PC-3 (cell line): ENCODE results near the gene VSIG1. TPM values are rescaled to one million over a fixed set of nuclear protein-coding genes. Genes with fewer than 3 reads are reported as not detected.

Experiments
- ATAC-seq: fragments of 200-7000 bp; cut with Tn5 transposase; 2 replicates; pipeline ENCODE4 v1.9.1; 2020; ENCODE audit warnings: mild to moderate bottlenecking, moderate library complexity
- BruUV-seq: library from RNA; stranded (reverse); fragments of 400-500 nt; replicated peaks from 2 replicates; lab custom pipeline; 2021; lab: Mats Ljungman, UMichigan
- CTCF ChIA-PET: fragments of 300-600 bp; sonication (Branson Sonifier 250); formaldehyde crosslinking; loops from one replicate; lab custom pipeline; 2022; ENCODE audit warnings: antibody characterized with exemption; lab: Charles Lee
- POLR2A ChIA-PET: fragments of 300-600 bp; sonication (Branson Sonifier 250); formaldehyde crosslinking; loops from one replicate; lab custom pipeline; 2022; ENCODE audit warnings: antibody characterized with exemption; ENCODE audit not compliant: unreplicated experiment; lab: Charles Lee
- DNase-seq: peaks from one replicate; pipeline ENCODE4 v3.0.0-alpha.2; 2015
- H2AFZ ChIP-seq: fragments of 300-600 bp; sonication (generic); 2 replicates; pipeline ENCODE4 v1.6.0; 2016; ENCODE audit warnings: antibody characterized with exemption, low read length
- H3F3A ChIP-seq: fragments of 300-600 bp; sonication (generic); one replicate; pipeline ENCODE4 v1.6.0; 2017; ENCODE audit warnings: antibody characterized with exemption, low read length, control low read depth, mild to moderate bottlenecking; ENCODE audit not compliant: unreplicated experiment
- H3K27ac ChIP-seq: fragments of 300-600 bp; sonication (generic); 2 replicates; pipeline ENCODE4 v1.5.1; 2016; ENCODE audit warnings: mild to moderate bottlenecking, low read length
- H3K27me3 ChIP-seq: fragments of 300-600 bp; sonication (generic); 2 replicates; pipeline ENCODE4 v1.6.1; 2016; ENCODE audit warnings: low read length, mixed read lengths
- H3K36me3 ChIP-seq: fragments of 300-600 bp; sonication (generic); 2 replicates; pipeline ENCODE4 v1.6.1; 2016; ENCODE audit warnings: low read depth, mixed run types, low read length, mixed read lengths
- H3K4me1 ChIP-seq: fragments of 300-600 bp; sonication (generic); 2 replicates; pipeline ENCODE4 v1.5.1; 2016; ENCODE audit warnings: low read length; ENCODE audit not compliant: insufficient read depth
- H3K4me2 ChIP-seq: fragments of 300-600 bp; sonication (generic); 2 replicates; pipeline ENCODE4 v1.6.0; 2016; ENCODE audit warnings: low read length
- H3K4me3 ChIP-seq: fragments of 300-600 bp; sonication (generic); 2 replicates; pipeline ENCODE4 v1.5.1; 2016; ENCODE audit warnings: mild to moderate bottlenecking, low read length, mixed read lengths
- H3K79me2 ChIP-seq: fragments of 300-600 bp; sonication (generic); 2 replicates; pipeline ENCODE4 v1.6.1; 2017; ENCODE audit warnings: low read length, mixed read lengths
- H3K9ac ChIP-seq: fragments of 300-600 bp; sonication (generic); 2 replicates; pipeline ENCODE4 v1.6.0; 2016; ENCODE audit warnings: mild to moderate bottlenecking, low read length
- H3K9me2 ChIP-seq: fragments of 300-600 bp; sonication (generic); replicated peaks from 2 replicates; pipeline ENCODE4 v1.6.1; 2016; ENCODE audit warnings: mixed run types, low read length, mixed read lengths
- H3K9me3 ChIP-seq: fragments of 300-600 bp; sonication (generic); 2 replicates; pipeline ENCODE4 v1.6.1; 2016; ENCODE audit warnings: low read length, mixed read lengths
- H4K20me1 ChIP-seq: fragments of 300-600 bp; sonication (generic); 2 replicates; pipeline ENCODE4 v1.6.1; 2016; ENCODE audit warnings: low read length, mixed read lengths
- CTCF ChIP-seq: fragments of 300-600 bp; sonication (generic); conservative IDR thresholded peaks from 2 replicates; pipeline ENCODE4 v1.5.1; 2017; ENCODE audit warnings: antibody characterized with exemption, low read depth, mild to moderate bottlenecking, low read length
- EZH2 ChIP-seq: fragments of 300-600 bp; sonication (generic); IDR thresholded peaks from one replicate; pipeline ENCODE4 v1.6.1; 2017; ENCODE audit warnings: antibody characterized with exemption, mild to moderate bottlenecking, low read length; ENCODE audit not compliant: unreplicated experiment
- EZH2phosphoT487 ChIP-seq: fragments of 300-600 bp; sonication (generic); IDR thresholded peaks from 2 replicates; pipeline ENCODE4 v1.6.1; 2018; ENCODE audit warnings: mild to moderate bottlenecking, antibody characterized with exemption, low read length, borderline replicate concordance
- intact Hi-C: fragments of 100-400 bp; cut with micrococcal nuclease; formaldehyde crosslinking; loops from 2 replicates; pipeline ENCODE4 v1.9.0; 2023
- total RNA-seq: library from RNA; depleted of rRNA; stranded (reverse); fragments of >200 nt; gene quantifications from 2 replicates; pipeline ENCODE4 v1.2.3, GENCODE V29; 2014

The VSIG1 gene
- total RNA-seq, 1 experiment from 2014 or later, result 0.84 TPM

GRCh38 chrX:108064001-108064400, 19.1 kb downstream of the VSIG1 start:
- H2AFZ ChIP-seq, result no peak overlapping the region
- H3K4me1 ChIP-seq, result no peaks in the 10 kb centered on the region
- H3K27ac ChIP-seq, result no peak overlapping the region
- ATAC-seq (no peak), DNase-seq (no peak)
- intact Hi-C loops, result no loop called here
- ChIA-PET POLR2A (no interaction called here), CTCF (no interaction called here)
- H4K20me1 ChIP-seq, result no peaks in the 10 kb centered on the region
- no peaks in the 10 kb centered on the region for H3F3A ChIP-seq
- TF ChIP-seq EZH2 (no peak), EZH2phosphoT487 (no peak), CTCF (no peak)
- BruUV-seq, result no TSS peak
- no peaks in the 10 kb centered on the region for H3K9me3 ChIP-seq
- H3K4me2 ChIP-seq, result no peak overlapping the region
- H3K9me2 ChIP-seq, result no peaks in the 10 kb centered on the region
- no peaks in the 10 kb centered on the region for H3K36me3 ChIP-seq
- H3K9ac ChIP-seq, result no peak overlapping the region
- no peaks in the 10 kb centered on the region for H3K79me2 ChIP-seq
- H3K4me3 ChIP-seq, result no peak overlapping the region
- H3K27me3 ChIP-seq, result no peaks in the 10 kb centered on the region

GRCh38 chrX:108064613-108065012, 19.7 kb downstream of the VSIG1 start:
- CTCF ChIA-PET, result no interaction called here
- no peaks in the 10 kb centered on the region for H3K4me1 ChIP-seq

More at GRCh38 chrX:108064613-108065012, 19.7 kb downstream of the VSIG1 start:
- no TSS peak for BruUV-seq
- no peak overlapping the region for H3K9ac ChIP-seq
- POLR2A ChIA-PET, result no interaction called here
- H3K4me3 ChIP-seq, result no peak overlapping the region
- no peak overlapping the region for H2AFZ ChIP-seq
- intact Hi-C loops, result no loop called here
- no peak for ATAC-seq
- H4K20me1 ChIP-seq, result no peaks in the 10 kb centered on the region
- no peak overlapping the region for H3K27ac ChIP-seq
- no peaks in the 10 kb centered on the region for H3F3A ChIP-seq
- DNase-seq, result no peak
- H3K9me3 ChIP-seq, result no peaks in the 10 kb centered on the region
- no peaks in the 10 kb centered on the region for H3K36me3 ChIP-seq
- H3K79me2 ChIP-seq, result no peaks in the 10 kb centered on the region
- no peak for TF ChIP-seq EZH2phosphoT487
- TF ChIP-seq EZH2, result no peak
- no peak for TF ChIP-seq CTCF
- no peaks in the 10 kb centered on the region for H3K9me2 ChIP-seq
- no peak overlapping the region for H3K4me2 ChIP-seq
- H3K27me3 ChIP-seq, result no peaks in the 10 kb centered on the region
